HepG2 (cell line): Measurements from ENCODE around the gene NISCH. TPM values are rescaled to one million over a fixed set of nuclear protein-coding genes. Genes with fewer than 3 reads are reported as not detected.

ENCODE experiments used
- ARNT2 ChIP-seq: sonication (generic); formaldehyde crosslinking; IDR thresholded peaks from 2 replicates; pipeline ENCODE4 v1.8.0; 2022; ENCODE audit warnings: mild to moderate bottlenecking, low read depth, missing genetic modification reagents, moderate library complexity
- ERF ChIP-seq: IDR thresholded peaks from 2 replicates; pipeline ENCODE4 v1.6.1; 2018; ENCODE audit warnings: missing biosample characterization, missing genetic modification reagents
- FOXA3 ChIP-seq: IDR thresholded peaks from 2 replicates; pipeline ENCODE4 v1.6.1; 2016; ENCODE audit warnings: missing genetic modification reagents, missing compliant biosample characterization
- HOMEZ ChIP-seq: IDR thresholded peaks from 2 replicates; pipeline ENCODE4 v1.6.1; 2016; ENCODE audit warnings: low read depth
- IKZF4 ChIP-seq: sonication (generic); formaldehyde crosslinking; IDR thresholded peaks from 2 replicates; pipeline ENCODE4 v1.5.1; 2020; ENCODE audit warnings: borderline replicate concordance, mild to moderate bottlenecking, low read depth, missing genetic modification reagents; ENCODE audit errors: not compliant biosample characterization
- IRF2 ChIP-seq: IDR thresholded peaks from 2 replicates; pipeline ENCODE4 v1.6.1; 2018; ENCODE audit warnings: missing genetic modification reagents, missing compliant biosample characterization
- KLF6 ChIP-seq: IDR thresholded peaks from 2 replicates; pipeline ENCODE4 v1.8.0; 2016; ENCODE audit warnings: missing biosample characterization, missing genetic modification reagents
- NCOA5 ChIP-seq: sonication (generic); formaldehyde crosslinking; IDR thresholded peaks from 2 replicates; pipeline ENCODE4 v1.4.0; 2020; ENCODE audit warnings: missing genetic modification reagents
- RAD21 ChIP-seq: fragments of 450-650 bp; formaldehyde crosslinking; IDR thresholded peaks from 2 replicates; pipeline ENCODE4 v1.5.0; 2020; ENCODE audit warnings: mild to moderate bottlenecking
- RARA ChIP-seq: IDR thresholded peaks from 2 replicates; pipeline ENCODE4 v1.6.1; 2016; ENCODE audit warnings: missing genetic modification reagents, missing compliant biosample characterization
- SMC3 ChIP-seq: IDR thresholded peaks from 2 replicates; pipeline ENCODE4 v1.6.1; 2011; ENCODE audit warnings: low read length, improper control_type of control experiment
- SOX6 ChIP-seq, 2 experiments: fragments of 450-650 bp in 1 of 2; sonication (generic) in 1 of 2; formaldehyde crosslinking in 1 of 2; IDR thresholded peaks; 2 replicates each; pipeline versions ENCODE4 v1.4.0 to v1.6.1; 2017 to 2020; ENCODE audit warnings: antibody characterized with exemption in 1 of 2, mild to moderate bottlenecking in 1 of 2, missing genetic modification reagents in 1 of 2
- STAG1 ChIP-seq: sonication (generic); formaldehyde crosslinking; IDR thresholded peaks from 2 replicates; pipeline ENCODE4 v1.4.0; 2020; ENCODE audit warnings: missing genetic modification reagents
- TBX2 ChIP-seq: sonication (generic); formaldehyde crosslinking; IDR thresholded peaks from 2 replicates; pipeline ENCODE4 v1.5.0; 2020; ENCODE audit warnings: missing genetic modification reagents, mild to moderate bottlenecking, borderline replicate concordance
- ZNF282 ChIP-seq: fragments of 450-650 bp; IDR thresholded peaks from 2 replicates; pipeline ENCODE4 v1.6.1; 2018; ENCODE audit not compliant: partially characterized antibody
- ZNF367 ChIP-seq: sonication (generic); formaldehyde crosslinking; IDR thresholded peaks from 2 replicates; pipeline ENCODE4 v1.4.0; 2020; ENCODE audit warnings: missing genetic modification reagents, borderline replicate concordance
- ZNF772 ChIP-seq: sonication (generic); formaldehyde crosslinking; IDR thresholded peaks from 2 replicates; pipeline ENCODE4 v1.5.0; 2020; ENCODE audit warnings: mild to moderate bottlenecking, missing genetic modification reagents
- polyA plus RNA-seq, 8 experiments: library from polyadenylated mRNA; depleted of rRNA in 3 of 8; stranded (reverse) in 7 of 8; unstranded in 1 of 8; fragments of >200 nt; fragmentation: Illumina TruSeq in 4 of 8; extraction: Trizol in 4 of 8; gene quantifications; 2 replicates each; pipeline versions ENCODE4 v1.2.1 to v1.2.3, GENCODE V29; 2011 to 2016; ENCODE audit warnings: low read depth in 4 of 8, missing spikeins in 1 of 8, mixed read lengths in 1 of 8; ENCODE audit not compliant: insufficient read depth in 1 of 8
- total RNA-seq, 5 experiments: library from RNA; depleted of rRNA; stranded (reverse); fragments of >200 nt; fragmentation: Illumina TruSeq; extraction: Trizol; gene quantifications; 2 replicates each; pipeline ENCODE4 v1.2.3, GENCODE V29; 2016; ENCODE audit warnings: low read depth in 1 of 5
- TF ChIP-seq, protein P1 (sequence below): sonication (generic); formaldehyde crosslinking; IDR thresholded peaks from 2 replicates; pipeline ENCODE4 v1.9.0; 2022; ENCODE audit warnings: missing genetic modification reagents, mild to moderate bottlenecking, borderline replicate concordance
- TF ChIP-seq, protein P2 (sequence below): sonication (generic); formaldehyde crosslinking; conservative IDR thresholded peaks from 2 replicates; pipeline ENCODE4 v1.8.1; 2023; ENCODE audit warnings: missing genetic modification reagents
- TF ChIP-seq, protein P3 (sequence below): sonication (generic); formaldehyde crosslinking; IDR thresholded peaks from 2 replicates; pipeline ENCODE4 v1.4.0; 2020; ENCODE audit warnings: missing genetic modification reagents, borderline replicate concordance

Gene NISCH
- total and polyA plus RNA-seq, 2 of the 13 experiments (the other 11 are each of a cell fraction or from before 2014, with no cell fraction given), result 27.0 to 47.6 TPM

- TF ChIP-seq, protein P1, sequence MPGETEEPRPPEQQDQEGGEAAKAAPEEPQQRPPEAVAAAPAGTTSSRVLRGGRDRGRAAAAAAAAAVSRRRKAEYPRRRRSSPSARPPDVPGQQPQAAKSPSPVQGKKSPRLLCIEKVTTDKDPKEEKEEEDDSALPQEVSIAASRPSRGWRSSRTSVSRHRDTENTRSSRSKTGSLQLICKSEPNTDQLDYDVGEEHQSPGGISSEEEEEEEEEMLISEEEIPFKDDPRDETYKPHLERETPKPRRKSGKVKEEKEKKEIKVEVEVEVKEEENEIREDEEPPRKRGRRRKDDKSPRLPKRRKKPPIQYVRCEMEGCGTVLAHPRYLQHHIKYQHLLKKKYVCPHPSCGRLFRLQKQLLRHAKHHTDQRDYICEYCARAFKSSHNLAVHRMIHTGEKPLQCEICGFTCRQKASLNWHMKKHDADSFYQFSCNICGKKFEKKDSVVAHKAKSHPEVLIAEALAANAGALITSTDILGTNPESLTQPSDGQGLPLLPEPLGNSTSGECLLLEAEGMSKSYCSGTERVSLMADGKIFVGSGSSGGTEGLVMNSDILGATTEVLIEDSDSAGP (CRISPR knock-in tag), result no peak
- TF ChIP-seq ERF (CRISPR knock-in tag) (0 out of 2 replicates have a peak, but pooled peaks have one; percentile 29), IKZF4 (peak; percentile 41), RARA (CRISPR knock-in tag) (peak; percentile 22; the same call in 1 of the 2 replicates), RAD21 (peak; percentile 73), FOXA3 (peak; percentile 34; the same call in 1 of the 2 replicates), IRF2 (CRISPR knock-in tag) (0 out of 2 replicates have a peak, but pooled peaks have one; percentile 41), KLF6 (CRISPR knock-in tag) (0 out of 2 replicates have a peak, but pooled peaks have one; percentile 23), SMC3 (peak; percentile 93), TBX2 (CRISPR knock-in tag) (no peak), STAG1 (peak; percentile 93), NCOA5 (no peak), ZNF367 (CRISPR knock-in tag) (no peak), ARNT2 (CRISPR knock-in tag) (no peak), SOX6 (IDR thresholded peaks at IDR 0.05) (no peak), SOX6 (CRISPR knock-in tag; IDR thresholded peaks at IDR 0.05) (0 out of 2 replicates have a peak, but pooled peaks have one; percentile 10), ZNF282 (no peak), HOMEZ (peak; percentile 21; the same call in 1 of the 2 replicates), ZNF772 (CRISPR knock-in tag) (peak; percentile 34; the same call in 1 of the 2 replicates)
- TF ChIP-seq, protein P2, sequence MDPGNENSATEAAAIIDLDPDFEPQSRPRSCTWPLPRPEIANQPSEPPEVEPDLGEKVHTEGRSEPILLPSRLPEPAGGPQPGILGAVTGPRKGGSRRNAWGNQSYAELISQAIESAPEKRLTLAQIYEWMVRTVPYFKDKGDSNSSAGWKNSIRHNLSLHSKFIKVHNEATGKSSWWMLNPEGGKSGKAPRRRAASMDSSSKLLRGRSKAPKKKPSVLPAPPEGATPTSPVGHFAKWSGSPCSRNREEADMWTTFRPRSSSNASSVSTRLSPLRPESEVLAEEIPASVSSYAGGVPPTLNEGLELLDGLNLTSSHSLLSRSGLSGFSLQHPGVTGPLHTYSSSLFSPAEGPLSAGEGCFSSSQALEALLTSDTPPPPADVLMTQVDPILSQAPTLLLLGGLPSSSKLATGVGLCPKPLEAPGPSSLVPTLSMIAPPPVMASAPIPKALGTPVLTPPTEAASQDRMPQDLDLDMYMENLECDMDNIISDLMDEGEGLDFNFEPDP (CRISPR knock-in tag), result 0 out of 2 replicates have a peak, but pooled peaks have one; percentile 22
- TF ChIP-seq, protein P3, sequence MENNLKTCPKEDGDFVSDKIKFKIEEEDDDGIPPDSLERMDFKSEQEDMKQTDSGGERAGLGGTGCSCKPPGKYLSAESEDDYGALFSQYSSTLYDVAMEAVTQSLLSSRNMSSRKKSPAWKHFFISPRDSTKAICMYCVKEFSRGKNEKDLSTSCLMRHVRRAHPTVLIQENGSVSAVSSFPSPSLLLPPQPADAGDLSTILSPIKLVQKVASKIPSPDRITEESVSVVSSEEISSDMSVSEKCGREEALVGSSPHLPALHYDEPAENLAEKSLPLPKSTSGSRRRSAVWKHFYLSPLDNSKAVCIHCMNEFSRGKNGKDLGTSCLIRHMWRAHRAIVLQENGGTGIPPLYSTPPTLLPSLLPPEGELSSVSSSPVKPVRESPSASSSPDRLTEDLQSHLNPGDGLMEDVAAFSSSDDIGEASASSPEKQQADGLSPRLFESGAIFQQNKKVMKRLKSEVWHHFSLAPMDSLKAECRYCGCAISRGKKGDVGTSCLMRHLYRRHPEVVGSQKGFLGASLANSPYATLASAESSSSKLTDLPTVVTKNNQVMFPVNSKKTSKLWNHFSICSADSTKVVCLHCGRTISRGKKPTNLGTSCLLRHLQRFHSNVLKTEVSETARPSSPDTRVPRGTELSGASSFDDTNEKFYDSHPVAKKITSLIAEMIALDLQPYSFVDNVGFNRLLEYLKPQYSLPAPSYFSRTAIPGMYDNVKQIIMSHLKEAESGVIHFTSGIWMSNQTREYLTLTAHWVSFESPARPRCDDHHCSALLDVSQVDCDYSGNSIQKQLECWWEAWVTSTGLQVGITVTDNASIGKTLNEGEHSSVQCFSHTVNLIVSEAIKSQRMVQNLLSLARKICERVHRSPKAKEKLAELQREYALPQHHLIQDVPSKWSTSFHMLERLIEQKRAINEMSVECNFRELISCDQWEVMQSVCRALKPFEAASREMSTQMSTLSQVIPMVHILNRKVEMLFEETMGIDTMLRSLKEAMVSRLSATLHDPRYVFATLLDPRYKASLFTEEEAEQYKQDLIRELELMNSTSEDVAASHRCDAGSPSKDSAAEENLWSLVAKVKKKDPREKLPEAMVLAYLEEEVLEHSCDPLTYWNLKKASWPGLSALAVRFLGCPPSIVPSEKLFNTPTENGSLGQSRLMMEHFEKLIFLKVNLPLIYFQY (CRISPR knock-in tag), result 0 out of 2 replicates have a peak, but pooled peaks have one; percentile 21
These were observed 27.0 kb upstream of the NISCH start (continued) for GRCh38 chr3:52428151-52429005.
